PC-9 (cell line): ENCODE measurements around the gene DOCK1.

Experiments used
- EZH2 ChIP-seq: fragments of 200-600 bp; sonication (generic); IDR thresholded peaks from 2 replicates; pipeline ENCODE4 v1.8.0; 2017; ENCODE audit warnings: antibody characterized with exemption, low read depth
- TF ChIP-seq, protein P1 (sequence below): fragments of 200-600 bp; sonication (generic); conservative IDR thresholded peaks from 2 replicates; pipeline ENCODE4 v1.6.1; 2017; ENCODE audit warnings: mixed run types, antibody characterized with exemption, mild to moderate bottlenecking, moderate library complexity

GRCh38 chr10:127055263-127055662 is 150.0 kb downstream of the DOCK1 start:
- TF ChIP-seq, protein P1, sequence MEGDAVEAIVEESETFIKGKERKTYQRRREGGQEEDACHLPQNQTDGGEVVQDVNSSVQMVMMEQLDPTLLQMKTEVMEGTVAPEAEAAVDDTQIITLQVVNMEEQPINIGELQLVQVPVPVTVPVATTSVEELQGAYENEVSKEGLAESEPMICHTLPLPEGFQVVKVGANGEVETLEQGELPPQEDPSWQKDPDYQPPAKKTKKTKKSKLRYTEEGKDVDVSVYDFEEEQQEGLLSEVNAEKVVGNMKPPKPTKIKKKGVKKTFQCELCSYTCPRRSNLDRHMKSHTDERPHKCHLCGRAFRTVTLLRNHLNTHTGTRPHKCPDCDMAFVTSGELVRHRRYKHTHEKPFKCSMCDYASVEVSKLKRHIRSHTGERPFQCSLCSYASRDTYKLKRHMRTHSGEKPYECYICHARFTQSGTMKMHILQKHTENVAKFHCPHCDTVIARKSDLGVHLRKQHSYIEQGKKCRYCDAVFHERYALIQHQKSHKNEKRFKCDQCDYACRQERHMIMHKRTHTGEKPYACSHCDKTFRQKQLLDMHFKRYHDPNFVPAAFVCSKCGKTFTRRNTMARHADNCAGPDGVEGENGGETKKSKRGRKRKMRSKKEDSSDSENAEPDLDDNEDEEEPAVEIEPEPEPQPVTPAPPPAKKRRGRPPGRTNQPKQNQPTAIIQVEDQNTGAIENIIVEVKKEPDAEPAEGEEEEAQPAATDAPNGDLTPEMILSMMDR = no peak
- no peak for TF ChIP-seq EZH2
